CD4-positive, alpha-beta T cell (primary cell): ENCODE data around the gene DHCR7. TPM values are rescaled to one million over a fixed set of nuclear protein-coding genes. Genes with fewer than 3 reads are reported as not detected.

Experiments used
- ATAC-seq: fragments of 200-7000 bp; cut with Tn5 transposase; one replicate; pipeline ENCODE4 v1.10.0; 2022; ENCODE audit warnings: mild to moderate bottlenecking; ENCODE audit not compliant: poor library complexity
- CTCF ChIA-PET: fragments of 350-600 bp; sonication (Branson Sonifier 250); formaldehyde crosslinking; loops from one replicate; lab custom pipeline; 2021; ENCODE audit warnings: antibody characterized with exemption, inconsistent platforms; lab: Charles Lee
- POLR2A ChIA-PET: fragments of 350-600 bp; sonication (Branson Sonifier 250); formaldehyde crosslinking; loops from one replicate; lab custom pipeline; 2021; ENCODE audit warnings: antibody characterized with exemption, inconsistent platforms; lab: Charles Lee
- DNase-seq, 14 experiments: peaks; one replicate each; pipeline ENCODE4 v3.0.0-alpha.2; 2013 to 2020; ENCODE audit warnings: mixed read lengths in 2 of 14
- H3K27ac ChIP-seq, 2 donors: one replicate each; pipeline versions ENCODE4 v1.5.1 to v1.7.0; 2013; ENCODE audit warnings: low read length in 2 of 2, low read depth in 1 of 2, mild to moderate bottlenecking in 1 of 2
- H3K27me3 ChIP-seq, 2 experiments: 1 replicate in 1 of 2; 2 replicates in 1 of 2; pipeline versions ENCODE4 v1.6.1 to v1.7.0; 2013; ENCODE audit warnings: low read length in 2 of 2, control low read depth in 1 of 2, mild to moderate bottlenecking in 1 of 2, moderate library complexity in 1 of 2; ENCODE audit not compliant: insufficient read depth in 2 of 2, control insufficient read depth in 1 of 2
- H3K36me3 ChIP-seq: one replicate; pipeline ENCODE4 v1.6.1; 2013; ENCODE audit warnings: low read length, control low read depth; ENCODE audit not compliant: insufficient read depth
- H3K4me1 ChIP-seq: one replicate; pipeline ENCODE4 v1.6.1; 2013; ENCODE audit warnings: low read length, control low read depth; ENCODE audit not compliant: insufficient read depth
- H3K4me3 ChIP-seq: one replicate; pipeline ENCODE4 v1.5.1; 2013; ENCODE audit warnings: mild to moderate bottlenecking, low read length, moderate library complexity
- H3K9me3 ChIP-seq, 2 experiments: 1 replicate in 1 of 2; 2 replicates in 1 of 2; pipeline versions ENCODE4 v1.6.1 to v1.7.0; 2013; ENCODE audit warnings: low read length in 2 of 2, mild to moderate bottlenecking in 2 of 2, control low read depth in 1 of 2, moderate library complexity in 1 of 2; ENCODE audit not compliant: control insufficient read depth in 1 of 2, insufficient read depth in 1 of 2
- H3K27ac Mint-ChIP-seq: one replicate; pipeline ENCODE4 v1.8.0; 2020; ENCODE audit warnings: mixed read lengths
- H3K27me3 Mint-ChIP-seq: one replicate; pipeline ENCODE4 v1.8.0; 2021; ENCODE audit warnings: mixed read lengths
- H3K36me3 Mint-ChIP-seq: one replicate; pipeline ENCODE4 v1.8.0; 2021; ENCODE audit warnings: low read depth, mixed read lengths
- H3K4me1 Mint-ChIP-seq: one replicate; pipeline ENCODE4 v1.8.0; 2021; ENCODE audit warnings: low read depth, mixed read lengths
- H3K4me3 Mint-ChIP-seq: one replicate; pipeline ENCODE4 v1.8.0; 2020; ENCODE audit warnings: mild to moderate bottlenecking, mixed read lengths
- H3K9me3 Mint-ChIP-seq: one replicate; pipeline ENCODE4 v1.8.0; 2020; ENCODE audit warnings: mixed read lengths
- intact Hi-C, 2 experiments: fragments of 100-400 bp; cut with DNase I in 1 of 2; cut with micrococcal nuclease in 1 of 2; formaldehyde crosslinking; loops; one replicate each; pipeline versions ENCODE4 v1.15.1 to v1.9.0; 2023 to 2025; cut with DNase I, micrococcal nuclease
- total RNA-seq, 174 experiments: library from RNA in 2 of 174; stranded (reverse) in 2 of 174; gene quantifications; one replicate each; pipeline ENCODE4 v1.2.3 and lab custom pipeline; 2021 to 2026
- TF ChIP-seq, protein P1 (sequence below): fragments of 200-600 bp; IDR thresholded peaks from one replicate; pipeline ENCODE4 v1.8.0; 2022; ENCODE audit warnings: antibody characterized with exemption, mild to moderate bottlenecking

Gene DHCR7
- total RNA-seq, 2 experiments from 2014 or later: 30.2 to 30.6 TPM

DNA sequence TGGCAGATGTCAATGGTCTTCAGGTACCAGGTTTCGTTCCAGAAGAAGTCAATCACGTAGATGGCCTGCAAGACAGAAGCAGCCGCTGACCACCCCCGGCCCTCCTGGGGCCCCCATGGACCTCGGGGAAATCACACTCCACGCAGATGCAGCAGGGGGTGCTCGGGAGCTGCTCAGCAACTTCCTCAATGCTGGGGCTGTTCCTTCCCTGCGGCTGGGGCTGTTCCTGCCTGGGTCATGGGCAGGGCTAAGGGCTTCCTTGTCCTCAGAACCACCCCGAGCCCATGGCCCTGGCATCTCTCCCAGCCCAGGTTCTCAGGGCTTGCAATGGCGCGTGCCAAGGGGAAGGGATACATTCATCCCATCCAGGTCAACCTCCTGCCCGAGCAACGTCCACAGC lies 10.3 kb downstream of the DHCR7 start:
- no peak for ATAC-seq
- Mint-ChIP-seq H3K27ac (no peak overlapping the region), H3K9me3 (no peaks in the 10 kb centered on the region), H3K36me3 (peaks cover 55% of the 10 kb centered on the region), H3K27me3 (no peaks in the 10 kb centered on the region), H3K4me3 (no peak overlapping the region), H3K4me1 (no peaks in the 10 kb centered on the region)
- peaks cover 37% of the 10 kb centered on the region for H3K36me3 ChIP-seq
- intact Hi-C loops: no loop called here
- no peak overlapping the region for H3K4me3 ChIP-seq
- H3K27ac ChIP-seq: no peak overlapping the region
- DNase-seq: no peak
- no peaks in the 10 kb centered on the region for H3K27me3 ChIP-seq
- H3K9me3 ChIP-seq: no peaks in the 10 kb centered on the region
- H3K4me1 ChIP-seq: no peaks in the 10 kb centered on the region
- TF ChIP-seq, protein P1, sequence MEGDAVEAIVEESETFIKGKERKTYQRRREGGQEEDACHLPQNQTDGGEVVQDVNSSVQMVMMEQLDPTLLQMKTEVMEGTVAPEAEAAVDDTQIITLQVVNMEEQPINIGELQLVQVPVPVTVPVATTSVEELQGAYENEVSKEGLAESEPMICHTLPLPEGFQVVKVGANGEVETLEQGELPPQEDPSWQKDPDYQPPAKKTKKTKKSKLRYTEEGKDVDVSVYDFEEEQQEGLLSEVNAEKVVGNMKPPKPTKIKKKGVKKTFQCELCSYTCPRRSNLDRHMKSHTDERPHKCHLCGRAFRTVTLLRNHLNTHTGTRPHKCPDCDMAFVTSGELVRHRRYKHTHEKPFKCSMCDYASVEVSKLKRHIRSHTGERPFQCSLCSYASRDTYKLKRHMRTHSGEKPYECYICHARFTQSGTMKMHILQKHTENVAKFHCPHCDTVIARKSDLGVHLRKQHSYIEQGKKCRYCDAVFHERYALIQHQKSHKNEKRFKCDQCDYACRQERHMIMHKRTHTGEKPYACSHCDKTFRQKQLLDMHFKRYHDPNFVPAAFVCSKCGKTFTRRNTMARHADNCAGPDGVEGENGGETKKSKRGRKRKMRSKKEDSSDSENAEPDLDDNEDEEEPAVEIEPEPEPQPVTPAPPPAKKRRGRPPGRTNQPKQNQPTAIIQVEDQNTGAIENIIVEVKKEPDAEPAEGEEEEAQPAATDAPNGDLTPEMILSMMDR: no peak
- ChIA-PET POLR2A (no interaction called here), CTCF (no interaction called here)

DNA sequence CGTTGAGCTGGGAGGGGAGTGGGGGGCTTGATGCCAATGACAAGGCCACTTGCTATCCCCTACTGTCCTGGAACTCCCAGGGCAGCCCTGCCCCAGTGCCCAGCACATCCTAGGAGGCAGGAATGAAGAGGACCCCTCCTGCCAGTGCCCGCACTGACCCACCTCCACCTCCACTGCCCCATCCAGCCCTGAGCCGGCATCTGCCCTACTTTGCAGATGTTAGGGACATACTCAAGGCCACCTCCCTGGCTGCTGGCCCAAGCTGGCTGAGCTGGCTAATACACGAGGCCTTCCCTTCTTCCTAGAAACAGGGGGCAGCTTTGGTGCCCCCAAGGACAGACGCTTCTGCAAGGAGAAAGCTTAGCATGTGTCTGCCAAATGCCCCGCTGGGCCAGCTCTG lies 10.8 kb downstream of the DHCR7 start:
- H3K4me1 ChIP-seq: no peaks in the 10 kb centered on the region
- Mint-ChIP-seq H3K4me3 (no peak overlapping the region), H3K27me3 (no peaks in the 10 kb centered on the region), H3K36me3 (peaks cover 50% of the 10 kb centered on the region), H3K9me3 (no peaks in the 10 kb centered on the region), H3K4me1 (no peaks in the 10 kb centered on the region), H3K27ac (no peak overlapping the region)
- DNase-seq (no peak), ATAC-seq (no peak)
- H3K36me3 ChIP-seq: peaks cover 36% of the 10 kb centered on the region
- no peak overlapping the region for H3K4me3 ChIP-seq
- TF ChIP-seq, protein P1: no peak
- H3K27ac ChIP-seq: no peak overlapping the region
- no peaks in the 10 kb centered on the region for H3K27me3 ChIP-seq
- CTCF ChIA-PET: no interaction called here
- intact Hi-C loops: no loop called here
- H3K9me3 ChIP-seq: no peaks in the 10 kb centered on the region
- POLR2A ChIA-PET: no interaction called here

DNA sequence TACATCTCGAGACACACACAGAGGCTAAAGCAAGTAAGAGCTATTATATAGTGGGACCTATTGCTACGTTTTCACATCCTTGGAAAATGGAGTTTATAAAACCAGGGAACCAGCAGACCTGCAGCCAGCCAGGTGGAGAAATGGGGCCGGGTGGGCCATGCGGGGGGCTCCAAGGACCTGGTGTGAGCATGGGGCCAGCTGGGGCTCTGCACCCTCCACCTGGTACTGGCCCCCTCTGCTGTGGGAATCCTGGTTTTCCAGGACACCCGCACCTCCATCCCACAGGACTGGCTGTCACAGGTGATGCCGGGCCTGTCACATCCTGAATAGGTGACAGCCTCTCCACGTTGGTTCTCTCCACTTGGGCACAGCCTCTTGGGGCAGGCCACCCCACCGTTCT lies 11.3 kb downstream of the DHCR7 start:
- TF ChIP-seq, protein P1: no peak
- Histone ChIP-seq H3K27me3 (no peaks in the 10 kb centered on the region), H3K9me3 (no peaks in the 10 kb centered on the region), H3K4me3 (no peak overlapping the region), H3K36me3 (peaks cover 31% of the 10 kb centered on the region), H3K27ac (no peak overlapping the region), H3K4me1 (no peaks in the 10 kb centered on the region)
- intact Hi-C loops: no loop called here
- Mint-ChIP-seq H3K27me3 (no peaks in the 10 kb centered on the region), H3K27ac (no peak overlapping the region), H3K9me3 (no peaks in the 10 kb centered on the region), H3K36me3 (peaks cover 45% of the 10 kb centered on the region), H3K4me1 (no peaks in the 10 kb centered on the region), H3K4me3 (no peak overlapping the region)
- ChIA-PET CTCF (no interaction called here), POLR2A (no interaction called here)
- DNase-seq: no peak
- no peak for ATAC-seq
